ENCODE data around the gene PI4K2A. TPM values are rescaled to one million over a fixed set of nuclear protein-coding genes. Genes with fewer than 3 reads are reported as not detected.
"Not testable (repeated sequence)": the region's sequence is repeated elsewhere in the genome, so short reads cannot be mapped to it uniquely, and the experiment has no call there.

Gene PI4K2A
- total RNA-seq, 1 donor from 2014 or later: 17.7 TPM

DNA sequence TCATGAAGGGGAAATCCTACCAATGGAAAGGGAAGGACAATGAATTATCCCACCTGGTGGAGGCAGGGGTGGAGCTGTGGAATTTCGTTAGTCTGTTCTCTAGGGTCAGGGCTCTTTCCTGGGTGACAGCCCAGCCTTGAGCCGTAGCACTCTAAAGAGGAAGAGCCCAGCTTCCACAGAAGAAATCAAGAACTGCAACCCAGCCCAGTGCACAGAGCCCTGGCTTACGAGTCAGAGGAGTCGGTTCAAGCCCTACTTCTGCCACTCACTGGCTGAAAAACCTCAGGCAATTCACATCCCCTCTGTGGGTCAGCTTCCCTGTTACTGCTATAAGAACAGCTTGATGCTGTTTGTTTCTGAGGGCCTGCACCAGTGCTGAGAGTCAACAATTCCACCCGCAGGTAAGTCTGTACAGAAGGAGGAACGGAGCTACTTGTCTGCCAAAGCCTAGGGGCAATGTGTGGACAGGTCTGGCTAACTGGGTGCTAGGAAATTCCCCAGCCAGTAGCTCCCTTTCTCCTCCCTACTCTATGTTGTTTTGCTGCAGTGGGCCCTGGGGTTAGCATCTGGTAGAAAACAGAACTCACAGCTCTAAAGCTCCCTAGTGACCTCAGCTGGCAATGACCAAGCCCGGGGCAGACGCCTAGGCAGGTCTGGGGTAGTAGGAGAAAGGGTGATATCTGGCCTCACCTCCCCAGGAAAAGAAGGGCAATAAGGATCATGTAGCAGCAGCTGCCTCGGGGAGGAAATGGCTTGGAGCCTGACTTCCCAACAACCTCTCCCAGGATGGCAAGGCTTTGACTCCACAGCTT is 43.3 kb downstream of the PI4K2A start:
- intact Hi-C loops (cut with DNase I): no loop called here
- DNase-seq (ENCODE audit: extremely low spot score in 2 of 2): no peak
- Histone ChIP-seq H3K27ac (peak overlapping the region; percentile 96), H3K4me3 (peak overlapping the region; percentile 86), H3K9me3 (no peaks in the 10 kb centered on the region), H3K36me3 (peaks cover 0 to 5% of the 10 kb centered on the region in 2 donors), H3K4me1 (peaks cover 75% of the 10 kb centered on the region), H3K27me3 (no peaks in the 10 kb centered on the region)
- TF ChIP-seq, protein P1, sequence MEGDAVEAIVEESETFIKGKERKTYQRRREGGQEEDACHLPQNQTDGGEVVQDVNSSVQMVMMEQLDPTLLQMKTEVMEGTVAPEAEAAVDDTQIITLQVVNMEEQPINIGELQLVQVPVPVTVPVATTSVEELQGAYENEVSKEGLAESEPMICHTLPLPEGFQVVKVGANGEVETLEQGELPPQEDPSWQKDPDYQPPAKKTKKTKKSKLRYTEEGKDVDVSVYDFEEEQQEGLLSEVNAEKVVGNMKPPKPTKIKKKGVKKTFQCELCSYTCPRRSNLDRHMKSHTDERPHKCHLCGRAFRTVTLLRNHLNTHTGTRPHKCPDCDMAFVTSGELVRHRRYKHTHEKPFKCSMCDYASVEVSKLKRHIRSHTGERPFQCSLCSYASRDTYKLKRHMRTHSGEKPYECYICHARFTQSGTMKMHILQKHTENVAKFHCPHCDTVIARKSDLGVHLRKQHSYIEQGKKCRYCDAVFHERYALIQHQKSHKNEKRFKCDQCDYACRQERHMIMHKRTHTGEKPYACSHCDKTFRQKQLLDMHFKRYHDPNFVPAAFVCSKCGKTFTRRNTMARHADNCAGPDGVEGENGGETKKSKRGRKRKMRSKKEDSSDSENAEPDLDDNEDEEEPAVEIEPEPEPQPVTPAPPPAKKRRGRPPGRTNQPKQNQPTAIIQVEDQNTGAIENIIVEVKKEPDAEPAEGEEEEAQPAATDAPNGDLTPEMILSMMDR (IDR thresholded peaks at IDR 0.05): no peak
- no peak for TF ChIP-seq POLR2AphosphoS5 (IDR thresholded peaks at IDR 0.05; ENCODE audit: insufficient read depth in 1 of 2, low read depth in 1 of 2)
- TF ChIP-seq POLR2A (IDR thresholded peaks at IDR 0.05): no peak

DNA sequence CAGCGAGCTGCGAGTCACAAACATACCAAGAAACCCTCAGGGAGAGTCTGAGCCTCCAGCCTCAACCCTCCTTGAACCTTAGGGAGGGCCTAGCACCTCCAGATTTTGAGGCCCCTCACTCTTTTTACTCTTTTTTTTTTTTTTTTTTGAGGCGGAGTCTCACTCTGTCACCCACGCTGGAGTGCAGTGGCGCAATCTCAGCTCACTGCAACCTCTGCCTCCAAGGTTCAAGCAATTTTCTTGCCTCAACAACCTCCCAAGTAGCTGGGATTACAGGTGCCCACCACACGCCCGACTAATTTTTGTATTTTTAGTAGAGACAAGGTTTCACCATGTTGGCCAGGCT is 43.9 kb downstream of the PI4K2A start:
- peaks cover 81% of the 10 kb centered on the region for H3K4me1 ChIP-seq
- H3K27me3 ChIP-seq; H3K36me3 ChIP-seq; H3K9me3 ChIP-seq; DNase-seq (ENCODE audit: extremely low spot score in 2 of 2); intact Hi-C loops (cut with DNase I): not testable (repeated sequence)
- peak overlapping the region; percentile 96 for H3K27ac ChIP-seq
- peak overlapping the region; percentile 86 for H3K4me3 ChIP-seq

DNA sequence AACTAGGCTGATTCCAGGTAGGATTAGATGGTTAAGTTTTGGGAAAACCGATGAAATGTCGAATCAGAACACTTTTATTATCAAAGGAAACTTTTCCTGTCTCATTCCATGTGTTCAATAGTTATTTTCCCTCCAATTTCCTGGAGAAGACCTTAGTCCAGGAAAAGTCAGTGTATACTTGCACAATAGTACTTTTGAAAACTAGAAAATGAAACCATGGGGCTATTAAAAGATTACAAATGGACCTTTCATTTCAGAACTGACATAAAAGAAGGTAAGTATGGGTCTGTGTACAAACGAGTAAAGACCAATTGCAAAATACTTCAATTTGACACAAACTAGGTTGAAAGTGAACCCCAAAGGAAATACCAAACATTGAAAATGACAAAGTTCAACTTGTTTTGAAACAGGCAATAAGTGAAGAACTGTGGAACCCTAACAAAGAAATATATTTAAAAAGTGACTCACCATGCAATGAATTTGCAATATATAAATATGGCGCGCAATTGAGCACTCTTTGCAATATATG is 44.5 kb downstream of the PI4K2A start:
- H3K4me3 ChIP-seq: peak overlapping the region; percentile 86
- DNase-seq (ENCODE audit: extremely low spot score in 2 of 2): no peak
- no peaks in the 10 kb centered on the region for H3K9me3 ChIP-seq
- no peaks in the 10 kb centered on the region for H3K27me3 ChIP-seq
- H3K4me1 ChIP-seq: peaks cover 82% of the 10 kb centered on the region
- no peaks in the 10 kb centered on the region for H3K36me3 ChIP-seq
- peak overlapping the region; percentile 96 for H3K27ac ChIP-seq
- intact Hi-C loops (cut with DNase I): no loop called here
- TF ChIP-seq POLR2A (IDR thresholded peaks at IDR 0.05) (no peak), POLR2AphosphoS5 (IDR thresholded peaks at IDR 0.05; ENCODE audit: insufficient read depth in 1 of 2, low read depth in 1 of 2) (no peak)
- TF ChIP-seq, protein P1 (IDR thresholded peaks at IDR 0.05): no peak

DNA sequence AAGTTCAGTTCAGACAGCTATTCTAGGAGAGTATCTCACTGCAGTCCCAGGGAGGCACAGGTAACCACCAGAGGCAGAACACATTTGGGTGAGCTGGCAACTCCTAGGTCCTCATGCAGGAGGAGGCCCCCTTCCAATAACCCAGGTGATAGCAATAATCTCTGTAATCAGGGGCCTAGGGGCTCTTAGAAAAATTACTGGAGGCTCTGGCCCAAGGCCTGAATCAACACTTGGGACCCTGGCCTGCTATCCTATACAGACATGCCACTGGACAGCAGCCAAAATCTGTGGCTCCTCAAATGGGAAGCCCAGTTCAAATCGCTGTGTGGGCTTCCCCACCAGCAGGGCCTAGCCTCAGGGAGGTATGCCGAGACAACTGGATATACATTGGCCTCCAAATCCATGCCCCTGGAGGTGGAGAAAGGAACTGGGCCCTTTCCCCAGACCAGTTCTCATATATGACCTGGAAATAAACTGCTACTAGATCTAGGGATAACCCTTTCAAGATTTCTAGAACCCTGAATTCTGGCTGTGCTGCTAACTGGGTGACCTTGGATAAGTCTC is 45.0 kb downstream of the PI4K2A start:
- no peak for TF ChIP-seq POLR2AphosphoS5 (IDR thresholded peaks at IDR 0.05; ENCODE audit: insufficient read depth in 1 of 2, low read depth in 1 of 2)
- H3K27me3 ChIP-seq: no peaks in the 10 kb centered on the region
- H3K4me1 ChIP-seq: peaks cover 87% of the 10 kb centered on the region
- peak overlapping the region; percentile 86 for H3K4me3 ChIP-seq
- intact Hi-C loops (cut with DNase I): no loop called here
- H3K36me3 ChIP-seq: no peaks in the 10 kb centered on the region
- H3K9me3 ChIP-seq: no peaks in the 10 kb centered on the region
- no peak for DNase-seq (ENCODE audit: extremely low spot score in 2 of 2)
- peak overlapping the region; percentile 96 for H3K27ac ChIP-seq

DNA sequence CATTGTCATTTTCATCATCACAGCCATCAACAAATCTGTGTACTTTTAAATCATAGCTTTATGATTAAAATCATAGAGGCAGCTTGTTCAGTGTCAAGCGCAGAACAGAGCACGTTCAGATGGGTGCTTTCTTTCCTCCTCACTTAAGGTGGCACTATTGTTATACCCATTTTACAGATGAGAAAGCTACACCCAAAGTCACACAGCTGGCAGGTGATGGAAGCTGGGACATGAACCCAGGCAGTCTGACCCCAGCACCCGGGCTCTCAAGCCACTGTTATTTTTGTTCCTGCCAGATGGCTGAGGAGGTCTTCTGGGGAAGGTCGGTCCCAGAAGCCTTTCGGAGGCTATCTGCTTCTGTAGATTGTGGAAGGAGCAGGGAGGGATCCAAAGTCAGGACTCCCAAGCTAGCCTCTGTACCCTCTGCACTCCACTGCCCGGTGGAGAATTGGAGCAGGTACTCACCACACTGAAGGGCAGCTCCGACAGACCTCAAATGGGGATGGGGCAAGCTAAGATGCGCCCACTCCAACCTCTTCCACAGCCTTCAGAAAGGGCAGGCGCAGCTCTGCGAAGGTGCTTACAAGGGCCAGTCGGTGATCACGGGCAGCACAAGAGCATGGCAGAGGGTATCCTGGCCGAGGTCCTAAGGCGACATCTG is 46.0 kb downstream of the PI4K2A start:
- H3K36me3 ChIP-seq: no peaks in the 10 kb centered on the region
- peak overlapping the region; percentile 96 for H3K27ac ChIP-seq
- peak overlapping the region; percentile 86 for H3K4me3 ChIP-seq
- DNase-seq (ENCODE audit: extremely low spot score in 2 of 2): no peak
- TF ChIP-seq POLR2AphosphoS5 (IDR thresholded peaks at IDR 0.05; ENCODE audit: insufficient read depth in 1 of 2, low read depth in 1 of 2): no peak
- TF ChIP-seq, protein P1 (IDR thresholded peaks at IDR 0.05): no peak
- no peak for TF ChIP-seq POLR2A (IDR thresholded peaks at IDR 0.05)
- H3K9me3 ChIP-seq: no peaks in the 10 kb centered on the region
- H3K4me1 ChIP-seq: peaks cover 82% of the 10 kb centered on the region
- intact Hi-C loops (cut with DNase I): no loop called here
- H3K27me3 ChIP-seq: no peaks in the 10 kb centered on the region
